ENCODE measurements around the gene NWD2.
"Not testable (repeated sequence)": the region's sequence is repeated elsewhere in the genome, so short reads cannot be mapped to it uniquely, and the experiment has no call there.

Gene NWD2

GRCh38 chr4:37400241-37400881 is 155.8 kb downstream of the NWD2 start:
- no peak for FAIRE-seq

GRCh38 chr4:37407938-37408826 is 163.6 kb downstream of the NWD2 start:
- FAIRE-seq, result not testable (repeated sequence)

- not testable (repeated sequence) for FAIRE-seq
Observed at GRCh38 chr4:37413612-37414011, 169.1 kb downstream of the NWD2 start.

- no peak for FAIRE-seq
Observed at GRCh38 chr4:37415845-37416369, 171.4 kb downstream of the NWD2 start.

GRCh38 chr4:37421614-37422013 is 177.1 kb downstream of the NWD2 start:
- no peak for FAIRE-seq

GRCh38 chr4:37422102-37422501 is 177.6 kb downstream of the NWD2 start:
- FAIRE-seq, result no peak

GRCh38 chr4:37422638-37423037 is 178.1 kb downstream of the NWD2 start:
- FAIRE-seq, result no peak

GRCh38 chr4:37423310-37423709 is 178.8 kb downstream of the NWD2 start:
- no peak for FAIRE-seq

GRCh38 chr4:37424753-37425152 is 180.2 kb downstream of the NWD2 start:
- FAIRE-seq, result no peak

GRCh38 chr4:37425857-37426256 is 181.3 kb downstream of the NWD2 start:
- no peak for FAIRE-seq

GRCh38 chr4:37427193-37427592 is 182.7 kb downstream of the NWD2 start:
- FAIRE-seq, result no peak

GRCh38 chr4:37429906-37430305 is 185.4 kb downstream of the NWD2 start:
- no peak for FAIRE-seq

- no peak for FAIRE-seq
Observed at GRCh38 chr4:37430718-37431416, 186.3 kb downstream of the NWD2 start.

- no peak for FAIRE-seq
Observed at GRCh38 chr4:37431417-37431743, 186.8 kb downstream of the NWD2 start.

- no peak for FAIRE-seq
Observed at GRCh38 chr4:37434469-37434868, 189.9 kb downstream of the NWD2 start.

- no peak for FAIRE-seq
Observed at GRCh38 chr4:37436546-37436945, 192.0 kb downstream of the NWD2 start.

GRCh38 chr4:37437163-37437562 is 192.6 kb downstream of the NWD2 start:
- no peak for FAIRE-seq

- no peak for FAIRE-seq
Observed at GRCh38 chr4:37438564-37439279, 194.2 kb downstream of the NWD2 start.

GRCh38 chr4:37439809-37440474 is 195.4 kb downstream of the NWD2 start:
- no peak for FAIRE-seq

- no peak for FAIRE-seq
Observed at GRCh38 chr4:37440501-37440900, 196.0 kb downstream of the NWD2 start.

GRCh38 chr4:37441231-37442061 is 196.9 kb downstream of the NWD2 start:
- FAIRE-seq, result no peak

- FAIRE-seq, result no peak
Observed at GRCh38 chr4:37442062-37442323, 197.4 kb downstream of the NWD2 start.

All from endometrium (tissue), 2 donors.